LNCaP clone FGC (cell line): ENCODE measurements around the gene PLD1.
"Not testable (repeated sequence)": the region's sequence is repeated elsewhere in the genome, so short reads cannot be mapped to it uniquely, and the experiment has no call there.

Experiments
- DNase-seq: peaks from one replicate; pipeline ENCODE4 v3.0.0-alpha.2; 2011; ENCODE audit warnings: low read depth
- H3K4me3 ChIP-seq: 2 replicates; pipeline ENCODE4 v1.5.1; 2011; ENCODE audit warnings: mild to moderate bottlenecking, low read depth, low read length, control low read depth
- CTCF ChIP-seq: IDR thresholded peaks from 2 replicates; pipeline ENCODE4 v1.5.1; 2012; ENCODE audit warnings: mild to moderate bottlenecking; ENCODE audit not compliant: control insufficient read depth, insufficient read depth; ENCODE audit errors: extremely low read depth

The PLD1 gene

DNA sequence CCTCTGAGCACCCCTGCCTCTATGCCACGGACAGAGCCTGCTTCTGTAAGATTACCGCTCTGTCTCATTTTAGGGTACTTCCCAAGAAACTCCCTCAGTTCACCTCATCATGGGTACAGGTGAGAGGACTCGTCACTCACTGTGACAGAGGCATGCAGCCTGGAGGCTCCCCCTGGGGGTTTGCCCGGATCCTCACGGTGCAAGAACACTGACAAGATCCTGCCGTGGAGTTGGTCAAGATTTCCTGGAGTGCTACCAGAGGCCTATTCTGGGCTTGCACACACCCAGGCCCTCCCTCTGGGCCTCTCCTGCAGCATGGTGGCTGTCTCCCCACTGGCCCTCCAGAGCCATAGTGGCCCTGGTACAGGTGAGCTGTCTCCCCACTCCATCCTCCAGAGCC lies 247.0 kb downstream of the PLD1 start:
- no peak overlapping the region for H3K4me3 ChIP-seq
- DNase-seq, result no peak
- no peak for TF ChIP-seq CTCF

GRCh38 chr3:171562459-171562858 lies 247.8 kb downstream of the PLD1 start:
- DNase-seq, H3K4me3 ChIP-seq: not testable (repeated sequence)

GRCh38 chr3:171561596-171562323 lies 248.5 kb downstream of the PLD1 start:
- no peak for DNase-seq
- H3K4me3 ChIP-seq, result no peak overlapping the region
- no peak for TF ChIP-seq CTCF

DNA sequence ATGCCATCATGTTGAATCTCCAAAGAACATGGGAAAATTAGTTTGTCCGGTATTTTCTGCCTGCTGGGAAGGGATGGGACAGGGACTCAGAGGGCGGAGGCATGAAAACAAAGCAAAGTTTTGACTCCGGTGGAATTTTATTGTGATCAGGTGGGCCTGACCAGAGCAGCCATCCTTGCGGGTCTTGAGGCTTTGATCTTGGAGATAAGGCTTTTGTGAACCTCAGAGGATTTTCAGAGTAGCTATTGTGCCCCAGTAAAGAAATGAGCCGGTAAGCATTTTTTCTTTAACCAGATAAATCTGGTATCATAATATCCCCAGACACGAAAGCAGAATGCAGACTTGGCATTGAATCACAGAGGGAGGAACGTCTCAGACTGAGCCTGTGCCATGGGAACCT lies 250.7 kb downstream of the PLD1 start:
- no peak overlapping the region for H3K4me3 ChIP-seq
- no peak for DNase-seq
- no peak for TF ChIP-seq CTCF

GRCh38 chr3:171558188-171558696 lies 252.0 kb downstream of the PLD1 start:
- no peak for TF ChIP-seq CTCF
- no peak overlapping the region for H3K4me3 ChIP-seq
- DNase-seq, result no peak

GRCh38 chr3:171557173-171557572 lies 253.1 kb downstream of the PLD1 start:
- no peak for DNase-seq
- no peak overlapping the region for H3K4me3 ChIP-seq
- no peak for TF ChIP-seq CTCF

GRCh38 chr3:171556574-171557145 lies 253.6 kb downstream of the PLD1 start:
- no peak overlapping the region for H3K4me3 ChIP-seq
- no peak for TF ChIP-seq CTCF
- no peak for DNase-seq
